Peyer's patch (tissue), 4 donors: ENCODE data around the gene NFATC2IP.

Experiments
- POLR2A ChIP-seq, 2 donors: fragments of 450-650 bp; IDR thresholded peaks; one replicate each; pipeline ENCODE4 v1.5.1; 2017; ENCODE audit warnings: antibody characterized with exemption in 2 of 2, mild to moderate bottlenecking in 2 of 2, moderate library complexity in 2 of 2
- TF ChIP-seq, protein P1 (sequence below), 6 experiments: fragments of 450-650 bp in 4 of 6; fragments of 200-600 bp in 2 of 6; sonication (generic) in 1 of 6; IDR thresholded peaks; one replicate each; pipeline ENCODE4 v1.5.1; 2017 to 2019; ENCODE audit warnings: antibody characterized with exemption in 6 of 6, mild to moderate bottlenecking in 3 of 6, moderate library complexity in 1 of 6

DNA sequence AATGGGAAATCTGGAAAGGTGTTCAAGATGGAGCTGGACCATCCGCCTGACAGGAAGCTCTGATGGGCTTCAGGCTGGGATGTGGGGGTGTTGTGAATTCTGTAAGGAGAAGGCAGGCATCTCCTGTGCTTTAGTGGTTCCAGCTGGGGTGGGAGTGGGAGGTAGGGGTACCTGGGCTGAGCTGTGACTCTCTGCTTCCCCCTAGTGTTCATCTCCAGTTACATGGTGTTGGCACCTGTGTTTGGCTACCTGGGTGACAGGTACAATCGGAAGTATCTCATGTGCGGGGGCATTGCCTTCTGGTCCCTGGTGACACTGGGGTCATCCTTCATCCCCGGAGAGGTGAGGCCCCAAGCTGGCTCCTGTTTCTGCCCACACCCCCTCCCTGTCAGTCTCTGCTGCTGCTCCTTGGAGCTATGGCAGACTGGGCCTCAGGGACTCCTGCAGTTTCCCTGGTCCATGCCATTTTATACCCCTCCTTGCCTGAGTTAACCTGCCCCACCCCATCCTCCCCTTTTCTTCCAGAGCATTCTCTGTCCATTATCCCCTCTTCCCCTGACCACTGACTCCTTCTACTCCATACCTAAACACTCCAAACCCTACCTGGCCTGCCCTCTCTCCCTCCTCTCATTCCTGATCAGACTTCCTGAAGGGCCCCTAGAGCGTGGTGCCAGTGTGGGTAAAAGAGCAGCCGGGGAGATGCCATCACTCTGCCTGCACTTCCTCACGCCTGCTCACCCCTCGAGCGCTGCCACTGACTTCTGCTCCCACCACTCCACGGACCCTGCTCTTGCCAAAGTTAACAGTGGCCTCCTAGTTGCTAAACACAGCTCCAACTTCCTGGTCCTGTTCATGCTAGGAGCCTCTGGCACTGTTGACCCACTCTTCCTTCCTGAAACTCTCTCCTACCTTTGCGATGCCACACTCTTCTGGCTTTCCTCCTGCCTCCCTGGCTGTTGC is 27.2 kb downstream of the NFATC2IP start:
- no peak for TF ChIP-seq POLR2A (IDR thresholded peaks at IDR 0.05)
- TF ChIP-seq, protein P1, sequence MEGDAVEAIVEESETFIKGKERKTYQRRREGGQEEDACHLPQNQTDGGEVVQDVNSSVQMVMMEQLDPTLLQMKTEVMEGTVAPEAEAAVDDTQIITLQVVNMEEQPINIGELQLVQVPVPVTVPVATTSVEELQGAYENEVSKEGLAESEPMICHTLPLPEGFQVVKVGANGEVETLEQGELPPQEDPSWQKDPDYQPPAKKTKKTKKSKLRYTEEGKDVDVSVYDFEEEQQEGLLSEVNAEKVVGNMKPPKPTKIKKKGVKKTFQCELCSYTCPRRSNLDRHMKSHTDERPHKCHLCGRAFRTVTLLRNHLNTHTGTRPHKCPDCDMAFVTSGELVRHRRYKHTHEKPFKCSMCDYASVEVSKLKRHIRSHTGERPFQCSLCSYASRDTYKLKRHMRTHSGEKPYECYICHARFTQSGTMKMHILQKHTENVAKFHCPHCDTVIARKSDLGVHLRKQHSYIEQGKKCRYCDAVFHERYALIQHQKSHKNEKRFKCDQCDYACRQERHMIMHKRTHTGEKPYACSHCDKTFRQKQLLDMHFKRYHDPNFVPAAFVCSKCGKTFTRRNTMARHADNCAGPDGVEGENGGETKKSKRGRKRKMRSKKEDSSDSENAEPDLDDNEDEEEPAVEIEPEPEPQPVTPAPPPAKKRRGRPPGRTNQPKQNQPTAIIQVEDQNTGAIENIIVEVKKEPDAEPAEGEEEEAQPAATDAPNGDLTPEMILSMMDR (IDR thresholded peaks at IDR 0.05), result peak; percentile 8 to 59 (median 48)
